ENCODE measurements around the gene BORCS6. TPM values are rescaled to one million over a fixed set of nuclear protein-coding genes. Genes with fewer than 3 reads are reported as not detected.

The BORCS6 gene
- total RNA-seq (19.7 and 26.4 TPM in 2 replicates), polyA plus RNA-seq (13.2 and 13.7 TPM in 2 replicates)

DNA sequence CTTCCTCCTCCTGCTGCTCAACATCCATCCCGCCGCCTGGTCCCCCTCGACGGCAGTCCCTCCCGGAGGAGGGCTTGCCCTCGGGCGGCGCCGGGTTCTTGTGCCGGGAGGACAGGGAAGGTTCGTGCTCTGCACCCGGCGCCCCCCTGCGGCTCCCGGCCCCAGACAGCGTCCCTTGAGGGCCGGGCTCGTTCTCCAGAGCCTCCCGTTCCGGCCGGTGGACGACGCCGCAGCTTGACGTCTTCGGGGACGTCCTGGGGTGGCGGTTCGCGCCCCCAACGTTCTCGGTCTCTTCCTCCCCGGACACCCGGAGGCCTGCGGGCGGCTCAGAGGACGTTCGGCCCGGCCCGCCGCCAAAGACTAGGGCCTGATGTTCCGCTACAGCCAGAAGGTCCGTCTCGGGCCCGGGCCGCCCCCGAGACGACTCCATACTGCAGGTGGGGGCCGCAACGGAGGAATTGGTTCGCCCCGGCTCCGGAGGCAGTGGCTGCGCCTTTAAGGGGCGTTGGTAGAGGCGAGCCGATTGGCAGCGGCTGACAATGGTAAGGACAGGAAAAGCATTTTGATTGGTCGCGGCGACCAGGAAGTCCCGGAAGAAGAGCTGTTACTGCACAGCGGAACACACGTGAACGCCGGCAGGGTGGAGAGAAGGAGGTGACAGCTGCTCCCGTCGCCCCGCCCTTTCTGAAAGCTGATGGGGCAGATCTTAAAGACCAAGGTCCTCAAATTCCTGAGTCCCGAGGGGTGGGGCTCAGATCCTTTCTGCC is at the start of gene BORCS6:
Gene BORCS6 (minus strand): TSS at position 470 of the 767 bp plus-strand sequence. CDS start 40 bp downstream, at position 430.
- peak; percentile 98 to 99 for DNase-seq (ENCODE audit: low read depth in 1 of 2, low spot score in 1 of 2)

DNA sequence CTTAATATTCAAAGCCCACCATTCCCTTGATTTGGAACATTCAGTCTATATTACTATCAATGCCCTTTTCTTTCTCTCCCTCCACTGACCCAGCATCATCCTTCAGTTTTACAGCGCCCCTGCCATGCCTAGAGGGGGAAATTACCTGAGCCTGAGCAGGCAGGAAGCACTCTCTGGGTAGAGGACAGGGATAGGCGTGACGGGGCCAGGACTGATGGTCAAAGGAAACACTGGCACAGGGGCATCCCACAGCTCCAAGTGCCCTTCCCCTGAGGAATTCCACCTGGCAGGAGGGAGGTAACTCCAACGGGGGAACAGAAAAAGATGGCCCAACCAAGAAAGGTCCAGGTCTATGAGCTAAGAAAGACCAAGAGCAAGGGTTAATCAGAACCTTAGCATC is 47.9 kb upstream of the BORCS6 start:
- no peaks in the 10 kb centered on the region for H3K9me3 ChIP-seq (ENCODE audit: low read depth)

More for the DNA sequence above, at the start of gene BORCS6:
- Histone ChIP-seq H3K36me3 (no peaks in the 10 kb centered on the region), H3K9me3 (ENCODE audit: low read depth) (no peaks in the 10 kb centered on the region), H3K4me3 (peak within 1 kb of the TSS; percentile 80), H3K27me3 (no peaks in the 10 kb centered on the region), H3K27ac (peak within 1 kb of the TSS; percentile 87), H3K4me1 (ENCODE audit: low read depth) (peaks cover 10% of the 10 kb centered on the region)
- TF ChIP-seq, protein P1, sequence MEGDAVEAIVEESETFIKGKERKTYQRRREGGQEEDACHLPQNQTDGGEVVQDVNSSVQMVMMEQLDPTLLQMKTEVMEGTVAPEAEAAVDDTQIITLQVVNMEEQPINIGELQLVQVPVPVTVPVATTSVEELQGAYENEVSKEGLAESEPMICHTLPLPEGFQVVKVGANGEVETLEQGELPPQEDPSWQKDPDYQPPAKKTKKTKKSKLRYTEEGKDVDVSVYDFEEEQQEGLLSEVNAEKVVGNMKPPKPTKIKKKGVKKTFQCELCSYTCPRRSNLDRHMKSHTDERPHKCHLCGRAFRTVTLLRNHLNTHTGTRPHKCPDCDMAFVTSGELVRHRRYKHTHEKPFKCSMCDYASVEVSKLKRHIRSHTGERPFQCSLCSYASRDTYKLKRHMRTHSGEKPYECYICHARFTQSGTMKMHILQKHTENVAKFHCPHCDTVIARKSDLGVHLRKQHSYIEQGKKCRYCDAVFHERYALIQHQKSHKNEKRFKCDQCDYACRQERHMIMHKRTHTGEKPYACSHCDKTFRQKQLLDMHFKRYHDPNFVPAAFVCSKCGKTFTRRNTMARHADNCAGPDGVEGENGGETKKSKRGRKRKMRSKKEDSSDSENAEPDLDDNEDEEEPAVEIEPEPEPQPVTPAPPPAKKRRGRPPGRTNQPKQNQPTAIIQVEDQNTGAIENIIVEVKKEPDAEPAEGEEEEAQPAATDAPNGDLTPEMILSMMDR (IDR thresholded peaks at IDR 0.05; ENCODE audit: low read depth, low read length) = no peak

DNA sequence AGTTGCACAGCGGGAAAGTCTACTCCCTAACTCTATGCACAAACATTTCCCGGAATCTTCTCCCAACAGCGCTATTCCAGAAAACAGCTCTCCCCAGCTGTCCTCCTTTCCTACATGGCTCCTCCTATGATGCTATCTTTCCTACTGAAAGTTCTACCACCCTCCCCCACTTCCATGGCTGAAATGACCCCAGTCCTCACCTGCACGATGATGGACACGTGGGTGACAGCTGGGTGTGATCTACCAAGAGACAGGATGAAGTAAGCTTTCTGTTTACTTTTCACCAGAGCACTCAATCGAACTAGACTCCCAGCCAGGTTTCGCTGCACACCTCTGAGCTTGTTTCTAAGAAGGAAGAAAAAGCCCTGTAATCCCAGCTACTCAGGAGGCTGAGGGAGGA is 47.2 kb upstream of the BORCS6 start:
- H3K4me1 ChIP-seq (ENCODE audit: low read depth) = no peaks in the 10 kb centered on the region
- TF ChIP-seq, protein P1 (IDR thresholded peaks at IDR 0.05; ENCODE audit: low read depth, low read length) = no peak
- H3K36me3 ChIP-seq = peaks cover 31% of the 10 kb centered on the region
- no peaks in the 10 kb centered on the region for H3K9me3 ChIP-seq (ENCODE audit: low read depth)
- no peaks in the 10 kb centered on the region for H3K27me3 ChIP-seq
- no peak overlapping the region for H3K4me3 ChIP-seq
- no peak overlapping the region for H3K27ac ChIP-seq
- DNase-seq (ENCODE audit: low read depth in 1 of 2, low spot score in 1 of 2) = no peak

More for the DNA sequence above, 47.9 kb upstream of the BORCS6 start:
- H3K36me3 ChIP-seq = peaks cover 26% of the 10 kb centered on the region
- no peaks in the 10 kb centered on the region for H3K27me3 ChIP-seq
- H3K27ac ChIP-seq = no peak overlapping the region
- no peaks in the 10 kb centered on the region for H3K4me1 ChIP-seq (ENCODE audit: low read depth)
- TF ChIP-seq, protein P1 (IDR thresholded peaks at IDR 0.05; ENCODE audit: low read depth, low read length) = no peak
- no peak overlapping the region for H3K4me3 ChIP-seq
- no peak for DNase-seq (ENCODE audit: low read depth in 1 of 2, low spot score in 1 of 2)

DNA sequence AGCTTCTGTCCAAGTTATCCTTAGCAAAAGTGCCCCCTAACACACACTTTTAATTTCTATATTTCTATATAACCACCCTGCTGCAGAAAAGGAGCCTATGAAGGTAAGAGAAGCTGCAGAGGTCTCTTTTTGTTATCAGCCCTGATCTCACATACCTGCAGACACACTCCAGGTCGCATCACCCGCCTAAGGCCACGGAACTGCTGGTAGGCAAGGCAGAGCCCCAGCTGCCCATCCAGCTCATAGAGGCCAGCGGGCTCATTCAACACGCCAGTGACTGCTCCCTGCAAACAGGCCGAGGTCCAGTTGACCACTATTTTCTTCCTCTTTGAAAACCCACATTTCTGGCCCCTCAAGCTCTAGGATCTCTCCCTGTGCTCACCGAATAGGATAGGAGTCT is 45.7 kb upstream of the BORCS6 start:
- peaks cover 41% of the 10 kb centered on the region for H3K36me3 ChIP-seq

DNA sequence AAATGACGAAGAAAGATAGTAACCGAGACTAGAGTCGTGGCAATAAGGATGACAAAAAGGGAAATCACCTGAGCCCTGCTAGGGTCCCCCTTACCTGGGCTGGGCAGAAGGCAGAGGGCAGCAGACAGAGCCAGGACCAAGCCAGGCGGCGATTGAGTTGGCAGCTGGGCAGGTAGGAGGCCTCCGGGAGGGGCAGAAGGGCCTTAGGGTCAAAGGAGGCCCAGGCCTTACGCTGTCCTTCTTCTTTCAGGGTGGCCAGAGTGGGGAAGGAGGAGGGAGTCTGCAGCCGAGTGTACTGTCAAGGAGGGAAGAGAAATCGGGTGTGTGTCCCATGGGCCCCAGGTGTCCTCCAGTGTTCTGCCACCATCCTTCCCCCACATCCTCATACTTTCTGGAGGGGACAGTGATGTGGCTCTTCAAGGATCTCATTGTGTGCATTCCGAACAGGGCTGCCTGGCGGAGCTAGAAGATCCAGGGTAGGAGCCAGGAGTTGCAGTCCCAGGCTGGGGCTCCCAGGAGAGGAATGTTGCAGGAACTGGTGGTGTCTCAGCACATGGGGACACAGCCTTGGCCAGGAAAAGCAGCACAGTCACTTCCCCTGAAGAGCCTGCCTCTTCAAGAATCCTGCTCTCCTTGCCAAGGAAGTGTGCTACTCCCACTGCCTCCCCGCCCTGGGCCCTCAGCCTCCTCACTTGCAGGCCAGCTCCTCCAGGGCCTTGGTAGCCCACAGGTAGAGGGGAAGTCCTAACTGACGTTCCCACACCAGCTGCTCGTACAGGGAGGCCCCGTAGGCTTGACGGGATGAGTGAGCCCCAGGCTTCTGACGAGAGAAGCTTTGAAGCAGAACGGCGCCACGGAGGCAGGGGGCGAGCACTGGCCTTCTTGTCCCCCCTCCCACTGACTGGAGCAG is 44.6 kb upstream of the BORCS6 start:
- DNase-seq (ENCODE audit: low read depth in 1 of 2, low spot score in 1 of 2) = no peak
- no peak overlapping the region for H3K4me3 ChIP-seq
- peaks cover 49% of the 10 kb centered on the region for H3K36me3 ChIP-seq
- no peaks in the 10 kb centered on the region for H3K9me3 ChIP-seq (ENCODE audit: low read depth)
- no peaks in the 10 kb centered on the region for H3K27me3 ChIP-seq
- TF ChIP-seq, protein P1 (IDR thresholded peaks at IDR 0.05; ENCODE audit: low read depth, low read length) = no peak
- no peak overlapping the region for H3K27ac ChIP-seq
- H3K4me1 ChIP-seq (ENCODE audit: low read depth) = no peaks in the 10 kb centered on the region

More for the DNA sequence above, 45.7 kb upstream of the BORCS6 start:
- TF ChIP-seq, protein P1 (IDR thresholded peaks at IDR 0.05; ENCODE audit: low read depth, low read length) = no peak
- Histone ChIP-seq H3K4me1 (ENCODE audit: low read depth) (no peaks in the 10 kb centered on the region), H3K27me3 (no peaks in the 10 kb centered on the region), H3K9me3 (ENCODE audit: low read depth) (no peaks in the 10 kb centered on the region), H3K4me3 (no peak overlapping the region), H3K27ac (no peak overlapping the region)
- DNase-seq (ENCODE audit: low read depth in 1 of 2, low spot score in 1 of 2) = no peak

Data from cardiac muscle cell (in vitro differentiated cells and primary cell).